Caco-2 (cell line): ENCODE measurements around the gene UNG. TPM values are rescaled to one million over a fixed set of nuclear protein-coding genes. Genes with fewer than 3 reads are reported as not detected.

Experiments
- BruUV-seq: library from RNA; stranded (reverse); fragments of 400-500 nt; replicated peaks from 2 replicates; lab custom pipeline; 2021; lab: Mats Ljungman, UMichigan
- CTCF ChIA-PET: fragments of 300-600 bp; sonication (Branson Sonifier 250); formaldehyde crosslinking; loops from one replicate; lab custom pipeline; 2022; ENCODE audit warnings: antibody characterized with exemption; lab: Charles Lee
- POLR2A ChIA-PET: fragments of 300-600 bp; sonication (Branson Sonifier 250); formaldehyde crosslinking; loops from one replicate; lab custom pipeline; 2022; ENCODE audit warnings: antibody characterized with exemption; lab: Charles Lee
- DNase-seq, 2 experiments: peaks; one replicate each; pipeline versions ENCODE4 v3.0.0 to v3.0.0-alpha.2; 2020 to 2022
- H3K27me3 ChIP-seq: replicated peaks from 2 replicates; pipeline ENCODE4 v1.6.0; 2011; ENCODE audit warnings: low read length; ENCODE audit not compliant: control insufficient read depth, insufficient read depth
- H3K36me3 ChIP-seq: 2 replicates; pipeline ENCODE4 v1.5.1; 2011; ENCODE audit warnings: low read length; ENCODE audit not compliant: control insufficient read depth, insufficient read depth
- H3K4me1 ChIP-seq: fragments of 250-450 bp; sonication (Bioruptor Pico); 2 replicates; pipeline ENCODE4 v1.5.1; 2020; ENCODE audit warnings: mild to moderate bottlenecking
- H3K4me3 ChIP-seq: 2 replicates; pipeline ENCODE4 v1.5.1; 2011; ENCODE audit warnings: low read depth, mild to moderate bottlenecking, control low read depth, low read length
- H3K9me3 ChIP-seq: fragments of 250-450 bp; sonication (Bioruptor Pico); 2 replicates; pipeline ENCODE4 v1.5.1; 2020; ENCODE audit warnings: mild to moderate bottlenecking, moderate library complexity
- H3K27ac Mint-ChIP-seq: one replicate; pipeline ENCODE4 v1.8.0; 2022; ENCODE audit warnings: mixed read lengths; ENCODE audit not compliant: unreplicated experiment
- H3K27me3 Mint-ChIP-seq: one replicate; pipeline ENCODE4 v1.8.0; 2022; ENCODE audit warnings: mixed read lengths; ENCODE audit not compliant: insufficient read depth, unreplicated experiment
- H3K36me3 Mint-ChIP-seq: one replicate; pipeline ENCODE4 v1.8.0; 2022; ENCODE audit warnings: mild to moderate bottlenecking, mixed read lengths; ENCODE audit not compliant: insufficient read depth, unreplicated experiment
- H3K4me1 Mint-ChIP-seq: one replicate; pipeline ENCODE4 v1.8.0; 2022; ENCODE audit warnings: low read depth, mixed read lengths; ENCODE audit not compliant: unreplicated experiment
- H3K4me3 Mint-ChIP-seq: one replicate; pipeline ENCODE4 v1.8.0; 2022; ENCODE audit warnings: mild to moderate bottlenecking, moderate library complexity, mixed read lengths; ENCODE audit not compliant: unreplicated experiment
- H3K9me3 Mint-ChIP-seq: one replicate; pipeline ENCODE4 v1.8.0; 2022; ENCODE audit warnings: mixed read lengths; ENCODE audit not compliant: unreplicated experiment
- CTCF ChIP-seq, 2 experiments: fragments of 200-600 bp in 1 of 2; IDR thresholded peaks; 1 replicate in 1 of 2; 2 replicates in 1 of 2; pipeline versions ENCODE4 v1.5.1 to v1.8.0; 2011 to 2022; ENCODE audit warnings: antibody characterized with exemption in 1 of 2, control low read depth in 1 of 2, inconsistent platforms in 1 of 2, low read depth in 1 of 2, low read length in 1 of 2, mild to moderate bottlenecking in 1 of 2, moderate library complexity in 1 of 2; ENCODE audit not compliant: insufficient read depth in 1 of 2, severe bottlenecking in 1 of 2, unreplicated experiment in 1 of 2
- intact Hi-C: fragments of 100-400 bp; cut with micrococcal nuclease; formaldehyde crosslinking; loops from one replicate; pipeline ENCODE4 v1.10.0; 2022; ENCODE audit not compliant: unreplicated experiment
- total RNA-seq: library from RNA; stranded (reverse); gene quantifications from 2 replicates; pipeline ENCODE4 v1.2.3, GENCODE V29; 2022

UNG gene
- total RNA-seq, 1 experiment from 2014 or later, result 78.3 TPM

GRCh38 chr12:109054520-109054919, 42.9 kb upstream of the UNG start:
- Histone ChIP-seq H3K9me3 (no peaks in the 10 kb centered on the region), H3K27me3 (no peaks in the 10 kb centered on the region), H3K36me3 (no peaks in the 10 kb centered on the region), H3K4me3 (no peak overlapping the region), H3K4me1 (0 out of 2 replicates have a peak, but pooled peaks cover 9% of the 10 kb centered on the region)
- intact Hi-C loops, result no loop called here
- ChIA-PET POLR2A (no interaction called here), CTCF (interaction anchor here (0.6 to 1.0 kb wide), 2 partner anchors 39 to 723 kb away, joined by 3 read pairs; partner anchors contain the start of gene ALKBH2)
- H3K9me3 Mint-ChIP-seq, result no peaks in the 10 kb centered on the region
- no peak for TF ChIP-seq CTCF (IDR thresholded peaks at IDR 0.05; ENCODE audit: insufficient read depth in 1 of 2, low read depth in 1 of 2, low read length in 1 of 2, severe bottlenecking in 1 of 2, unreplicated experiment in 1 of 2)
- no TSS peak for BruUV-seq
- H3K4me3 Mint-ChIP-seq, result no peak overlapping the region
- H3K4me1 Mint-ChIP-seq, result peaks cover 10% of the 10 kb centered on the region
- no peaks in the 10 kb centered on the region for H3K27me3 Mint-ChIP-seq
- no peak overlapping the region for H3K27ac Mint-ChIP-seq
- DNase-seq, result no peak
- H3K36me3 Mint-ChIP-seq, result no peaks in the 10 kb centered on the region

GRCh38 chr12:109056891-109057290, 40.5 kb upstream of the UNG start:
- H3K4me1 Mint-ChIP-seq, result peaks cover 10% of the 10 kb centered on the region
- no peaks in the 10 kb centered on the region for H3K27me3 Mint-ChIP-seq

GRCh38 chr12:109057376-109057775, 40.0 kb upstream of the UNG start:
- CTCF ChIA-PET, result no interaction called here
- H3K4me1 ChIP-seq, result 0 out of 2 replicates have a peak, but pooled peaks cover 9% of the 10 kb centered on the region
- H3K4me3 Mint-ChIP-seq, result no peak overlapping the region
- no peaks in the 10 kb centered on the region for H3K9me3 ChIP-seq
- no peaks in the 10 kb centered on the region for H3K27me3 ChIP-seq
- no peak for TF ChIP-seq CTCF (IDR thresholded peaks at IDR 0.05; ENCODE audit: insufficient read depth in 1 of 2, low read depth in 1 of 2, low read length in 1 of 2, severe bottlenecking in 1 of 2, unreplicated experiment in 1 of 2)
- no peaks in the 10 kb centered on the region for H3K27me3 Mint-ChIP-seq
- H3K36me3 ChIP-seq, result no peaks in the 10 kb centered on the region
- no peaks in the 10 kb centered on the region for H3K9me3 Mint-ChIP-seq
- DNase-seq, result no peak
- no peak overlapping the region for H3K4me3 ChIP-seq
- no peak overlapping the region for H3K27ac Mint-ChIP-seq
- no TSS peak for BruUV-seq
- peaks cover 10% of the 10 kb centered on the region for H3K4me1 Mint-ChIP-seq
- POLR2A ChIA-PET, result no interaction called here
- H3K36me3 Mint-ChIP-seq, result no peaks in the 10 kb centered on the region
- intact Hi-C loops, result no loop called here

More at GRCh38 chr12:109056891-109057290, 40.5 kb upstream of the UNG start:
- no peak for TF ChIP-seq CTCF (IDR thresholded peaks at IDR 0.05; ENCODE audit: insufficient read depth in 1 of 2, low read depth in 1 of 2, low read length in 1 of 2, severe bottlenecking in 1 of 2, unreplicated experiment in 1 of 2)
- ChIA-PET CTCF (no interaction called here), POLR2A (no interaction called here)
- Histone ChIP-seq H3K9me3 (no peaks in the 10 kb centered on the region), H3K36me3 (no peaks in the 10 kb centered on the region), H3K4me3 (no peak overlapping the region), H3K27me3 (no peaks in the 10 kb centered on the region), H3K4me1 (0 out of 2 replicates have a peak, but pooled peaks cover 9% of the 10 kb centered on the region)
- Mint-ChIP-seq H3K4me3 (no peak overlapping the region), H3K9me3 (no peaks in the 10 kb centered on the region), H3K36me3 (no peaks in the 10 kb centered on the region), H3K27ac (no peak overlapping the region)
- intact Hi-C loops, result no loop called here
- no peak for DNase-seq
- BruUV-seq, result no TSS peak
